GM21619 (cell line): ENCODE data around the gene ISG20L2.

ENCODE experiments used
- ATAC-seq: cut with Tn5 transposase; IDR thresholded peaks from one replicate; pipeline ENCODE4 v1.9.1; 2021; ENCODE audit not compliant: unreplicated experiment

The ISG20L2 gene

GRCh38 chr1:156707417-156708217 lies 20.9 kb downstream of the ISG20L2 start:
- no peak for ATAC-seq

- ATAC-seq, result no peak
These were observed 21.7 kb downstream of the ISG20L2 start for GRCh38 chr1:156706657-156707416.

GRCh38 chr1:156705918-156706656 lies 22.5 kb downstream of the ISG20L2 start:
- no peak for ATAC-seq

- no peak for ATAC-seq
These were observed 23.1 kb downstream of the ISG20L2 start, which contains the start of gene CRABP2 for GRCh38 chr1:156705321-156705917. Gene CRABP2 (minus strand): TSS chr1:156705583. CDS start chr1:156705446, 137 bp downstream.

GRCh38 chr1:156704930-156705320 lies 23.6 kb downstream of the ISG20L2 start:
- no peak for ATAC-seq

GRCh38 chr1:156704166-156704711 lies 24.3 kb downstream of the ISG20L2 start:
- ATAC-seq, result no peak

- ATAC-seq, result no peak
These were observed 24.8 kb downstream of the ISG20L2 start for GRCh38 chr1:156703741-156704140.

- no peak for ATAC-seq
These were observed 25.2 kb downstream of the ISG20L2 start for GRCh38 chr1:156703336-156703735.

GRCh38 chr1:156700736-156701531 lies 27.6 kb downstream of the ISG20L2 start:
- ATAC-seq, result no peak

- ATAC-seq, result no peak
These were observed 29.6 kb downstream of the ISG20L2 start for GRCh38 chr1:156698995-156699394.

GRCh38 chr1:156697481-156697880 lies 31.1 kb downstream of the ISG20L2 start:
- no peak for ATAC-seq

GRCh38 chr1:156696755-156697154 lies 31.8 kb downstream of the ISG20L2 start:
- ATAC-seq, result no peak

GRCh38 chr1:156694690-156694962 lies 33.9 kb downstream of the ISG20L2 start:
- ATAC-seq, result no peak

GRCh38 chr1:156693848-156694689 lies 34.5 kb downstream of the ISG20L2 start:
- ATAC-seq, result no peak

GRCh38 chr1:156692925-156693847 lies 35.4 kb downstream of the ISG20L2 start:
- ATAC-seq, result no peak

GRCh38 chr1:156692441-156692924 lies 36.1 kb downstream of the ISG20L2 start:
- ATAC-seq, result no peak

GRCh38 chr1:156691665-156692440 lies 36.7 kb downstream of the ISG20L2 start:
- no peak for ATAC-seq
